ENCODE data around the gene PRR16. TPM values are rescaled to one million over a fixed set of nuclear protein-coding genes. Genes with fewer than 3 reads are reported as not detected.

The PRR16 gene
- polyA plus RNA-seq, 2 of the 4 experiments (the other 2 are of a cell fraction): 0.05 TPM; not detected in 1

DNA sequence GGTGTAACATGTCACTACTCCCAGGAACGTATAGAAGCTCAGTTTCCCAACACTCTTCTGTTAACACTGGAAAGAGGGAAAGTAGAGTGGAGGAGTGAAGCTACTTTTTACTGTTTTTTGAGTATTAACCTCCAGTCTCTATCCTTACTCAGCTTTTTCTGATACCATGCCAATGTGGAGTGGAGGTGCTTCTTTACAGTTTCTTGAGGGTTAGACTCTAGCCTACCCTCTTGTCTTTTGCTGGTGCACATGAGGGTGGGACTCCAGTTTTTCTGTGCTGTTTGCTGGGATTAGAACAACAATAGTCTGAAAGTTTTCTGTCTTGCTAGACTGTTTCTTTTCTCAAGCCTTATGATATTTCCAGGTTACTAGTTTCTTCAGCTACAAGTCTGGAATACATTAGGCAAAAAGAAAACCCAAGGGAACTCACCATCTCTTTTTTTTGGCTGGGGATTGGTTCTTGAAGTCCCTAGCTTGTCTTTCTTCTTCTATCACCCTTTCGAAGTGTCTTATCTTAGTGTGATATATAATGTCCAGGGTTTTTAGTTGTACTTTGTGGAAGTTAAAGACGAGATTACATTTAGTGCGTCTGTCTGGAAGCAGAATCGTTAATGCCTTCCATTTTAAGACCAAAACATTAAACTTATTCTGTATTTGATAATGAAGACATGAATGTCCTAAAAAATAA is 35.9 kb downstream of the PRR16 start:
- ATAC-seq: no peak
- Histone ChIP-seq H3K4me1 (no peaks in the 10 kb centered on the region), H3K4me3 (no peak overlapping the region), H3K4me2 (no peak overlapping the region), H3K27ac (no peak overlapping the region), H3K9me3 (no peaks in the 10 kb centered on the region)
- no peak for DNase-seq (ENCODE audit: low read depth in 1 of 2, low spot score in 1 of 2)
- ChIA-PET POLR2A (no interaction called here), CTCF (interaction anchor here (0.7 kb wide), 1 partner anchor 1492 kb away, joined by 3 read pairs; no protein-coding TSS in a partner anchor)
- TF ChIP-seq, protein P1, sequence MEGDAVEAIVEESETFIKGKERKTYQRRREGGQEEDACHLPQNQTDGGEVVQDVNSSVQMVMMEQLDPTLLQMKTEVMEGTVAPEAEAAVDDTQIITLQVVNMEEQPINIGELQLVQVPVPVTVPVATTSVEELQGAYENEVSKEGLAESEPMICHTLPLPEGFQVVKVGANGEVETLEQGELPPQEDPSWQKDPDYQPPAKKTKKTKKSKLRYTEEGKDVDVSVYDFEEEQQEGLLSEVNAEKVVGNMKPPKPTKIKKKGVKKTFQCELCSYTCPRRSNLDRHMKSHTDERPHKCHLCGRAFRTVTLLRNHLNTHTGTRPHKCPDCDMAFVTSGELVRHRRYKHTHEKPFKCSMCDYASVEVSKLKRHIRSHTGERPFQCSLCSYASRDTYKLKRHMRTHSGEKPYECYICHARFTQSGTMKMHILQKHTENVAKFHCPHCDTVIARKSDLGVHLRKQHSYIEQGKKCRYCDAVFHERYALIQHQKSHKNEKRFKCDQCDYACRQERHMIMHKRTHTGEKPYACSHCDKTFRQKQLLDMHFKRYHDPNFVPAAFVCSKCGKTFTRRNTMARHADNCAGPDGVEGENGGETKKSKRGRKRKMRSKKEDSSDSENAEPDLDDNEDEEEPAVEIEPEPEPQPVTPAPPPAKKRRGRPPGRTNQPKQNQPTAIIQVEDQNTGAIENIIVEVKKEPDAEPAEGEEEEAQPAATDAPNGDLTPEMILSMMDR (IDR thresholded peaks at IDR 0.05): no peak
- TF ChIP-seq TP53 (CRISPR knock-in tag; IDR thresholded peaks at IDR 0.05) (no peak), NFE2L2 (conservative IDR thresholded peaks at IDR 0.05; ENCODE audit: low read length) (no peak), RAD21 (conservative IDR thresholded peaks at IDR 0.05 in 1 of 2, IDR thresholded peaks at IDR 0.05 in 1 of 2) (no peak), JUNB (IDR thresholded peaks at IDR 0.05) (no peak), EP300 (IDR thresholded peaks at IDR 0.05) (no peak), CBX2 (IDR thresholded peaks at IDR 0.05; ENCODE audit: borderline replicate concordance, low read depth) (no peak), HOXB5 (CRISPR knock-in tag; IDR thresholded peaks at IDR 0.05) (no peak), MAZ (IDR thresholded peaks at IDR 0.05; ENCODE audit: borderline replicate concordance, low read depth, low read length) (no peak), RNF2 (IDR thresholded peaks at IDR 0.05; ENCODE audit: borderline replicate concordance, low read depth) (no peak), HDAC2 (IDR thresholded peaks at IDR 0.05) (no peak)
- TF ChIP-seq, protein P2, sequence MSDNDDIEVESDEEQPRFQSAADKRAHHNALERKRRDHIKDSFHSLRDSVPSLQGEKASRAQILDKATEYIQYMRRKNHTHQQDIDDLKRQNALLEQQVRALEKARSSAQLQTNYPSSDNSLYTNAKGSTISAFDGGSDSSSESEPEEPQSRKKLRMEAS (IDR thresholded peaks at IDR 0.05): no peak
- TF ChIP-seq, protein P3, sequence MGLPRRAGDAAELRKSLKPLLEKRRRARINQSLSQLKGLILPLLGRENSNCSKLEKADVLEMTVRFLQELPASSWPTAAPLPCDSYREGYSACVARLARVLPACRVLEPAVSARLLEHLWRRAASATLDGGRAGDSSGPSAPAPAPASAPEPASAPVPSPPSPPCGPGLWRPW (IDR thresholded peaks at IDR 0.05): no peak
- TF ChIP-seq, protein P4, sequence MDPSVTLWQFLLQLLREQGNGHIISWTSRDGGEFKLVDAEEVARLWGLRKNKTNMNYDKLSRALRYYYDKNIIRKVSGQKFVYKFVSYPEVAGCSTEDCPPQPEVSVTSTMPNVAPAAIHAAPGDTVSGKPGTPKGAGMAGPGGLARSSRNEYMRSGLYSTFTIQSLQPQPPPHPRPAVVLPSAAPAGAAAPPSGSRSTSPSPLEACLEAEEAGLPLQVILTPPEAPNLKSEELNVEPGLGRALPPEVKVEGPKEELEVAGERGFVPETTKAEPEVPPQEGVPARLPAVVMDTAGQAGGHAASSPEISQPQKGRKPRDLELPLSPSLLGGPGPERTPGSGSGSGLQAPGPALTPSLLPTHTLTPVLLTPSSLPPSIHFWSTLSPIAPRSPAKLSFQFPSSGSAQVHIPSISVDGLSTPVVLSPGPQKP (IDR thresholded peaks at IDR 0.05; ENCODE audit: low read depth, low read length): no peak
- TF ChIP-seq, protein P5, sequence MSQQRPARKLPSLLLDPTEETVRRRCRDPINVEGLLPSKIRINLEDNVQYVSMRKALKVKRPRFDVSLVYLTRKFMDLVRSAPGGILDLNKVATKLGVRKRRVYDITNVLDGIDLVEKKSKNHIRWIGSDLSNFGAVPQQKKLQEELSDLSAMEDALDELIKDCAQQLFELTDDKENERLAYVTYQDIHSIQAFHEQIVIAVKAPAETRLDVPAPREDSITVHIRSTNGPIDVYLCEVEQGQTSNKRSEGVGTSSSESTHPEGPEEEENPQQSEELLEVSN (IDR thresholded peaks at IDR 0.05; ENCODE audit: borderline replicate concordance, low read depth): no peak
- no peak for FAIRE-seq
- WGBS (ENCODE audit: missing lambda C conversion rate): 8% methylated on average over 5 of the region's 5 CpGs

DNA sequence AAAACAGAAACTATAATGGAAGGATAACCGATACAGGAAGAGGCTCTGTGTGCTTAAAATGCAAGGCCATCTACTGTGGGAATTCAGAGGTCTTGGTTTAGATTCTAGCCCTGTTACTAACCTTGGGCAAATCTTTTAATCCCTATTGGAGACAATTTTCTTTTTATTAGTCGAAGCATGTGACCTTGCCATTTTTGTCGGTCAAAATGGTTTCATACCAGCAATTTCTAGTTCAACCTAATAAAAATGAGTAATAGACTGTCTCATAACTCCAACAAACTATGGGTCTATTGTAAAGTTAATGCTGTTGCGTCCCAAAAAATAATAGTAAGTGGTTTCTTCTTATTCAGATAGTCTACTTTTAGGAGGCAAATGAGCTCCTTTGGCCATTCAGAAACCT is 38.4 kb downstream of the PRR16 start:
- ATAC-seq: no peak
- POLR2A ChIA-PET: no interaction called here
- Histone ChIP-seq H3K4me2 (no peak overlapping the region), H3K27ac (no peak overlapping the region), H3K4me1 (no peaks in the 10 kb centered on the region), H3K9me3 (no peaks in the 10 kb centered on the region), H3K4me3 (no peak overlapping the region)
- WGBS (ENCODE audit: missing lambda C conversion rate): 35% methylated on average over 4 of the region's 4 CpGs
- DNase-seq (ENCODE audit: low read depth in 1 of 2, low spot score in 1 of 2): no peak
- no peak for FAIRE-seq
- CTCF ChIA-PET: no interaction called here
- TF ChIP-seq, protein P6, sequence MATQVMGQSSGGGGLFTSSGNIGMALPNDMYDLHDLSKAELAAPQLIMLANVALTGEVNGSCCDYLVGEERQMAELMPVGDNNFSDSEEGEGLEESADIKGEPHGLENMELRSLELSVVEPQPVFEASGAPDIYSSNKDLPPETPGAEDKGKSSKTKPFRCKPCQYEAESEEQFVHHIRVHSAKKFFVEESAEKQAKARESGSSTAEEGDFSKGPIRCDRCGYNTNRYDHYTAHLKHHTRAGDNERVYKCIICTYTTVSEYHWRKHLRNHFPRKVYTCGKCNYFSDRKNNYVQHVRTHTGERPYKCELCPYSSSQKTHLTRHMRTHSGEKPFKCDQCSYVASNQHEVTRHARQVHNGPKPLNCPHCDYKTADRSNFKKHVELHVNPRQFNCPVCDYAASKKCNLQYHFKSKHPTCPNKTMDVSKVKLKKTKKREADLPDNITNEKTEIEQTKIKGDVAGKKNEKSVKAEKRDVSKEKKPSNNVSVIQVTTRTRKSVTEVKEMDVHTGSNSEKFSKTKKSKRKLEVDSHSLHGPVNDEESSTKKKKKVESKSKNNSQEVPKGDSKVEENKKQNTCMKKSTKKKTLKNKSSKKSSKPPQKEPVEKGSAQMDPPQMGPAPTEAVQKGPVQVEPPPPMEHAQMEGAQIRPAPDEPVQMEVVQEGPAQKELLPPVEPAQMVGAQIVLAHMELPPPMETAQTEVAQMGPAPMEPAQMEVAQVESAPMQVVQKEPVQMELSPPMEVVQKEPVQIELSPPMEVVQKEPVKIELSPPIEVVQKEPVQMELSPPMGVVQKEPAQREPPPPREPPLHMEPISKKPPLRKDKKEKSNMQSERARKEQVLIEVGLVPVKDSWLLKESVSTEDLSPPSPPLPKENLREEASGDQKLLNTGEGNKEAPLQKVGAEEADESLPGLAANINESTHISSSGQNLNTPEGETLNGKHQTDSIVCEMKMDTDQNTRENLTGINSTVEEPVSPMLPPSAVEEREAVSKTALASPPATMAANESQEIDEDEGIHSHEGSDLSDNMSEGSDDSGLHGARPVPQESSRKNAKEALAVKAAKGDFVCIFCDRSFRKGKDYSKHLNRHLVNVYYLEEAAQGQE (IDR thresholded peaks at IDR 0.05): no peak
- TF ChIP-seq KDM1A (IDR thresholded peaks at IDR 0.05; ENCODE audit: low read depth): no peak
- TF ChIP-seq PHF8 (IDR thresholded peaks at IDR 0.05; ENCODE audit: borderline replicate concordance, low read depth): no peak
- TF ChIP-seq, protein P7, sequence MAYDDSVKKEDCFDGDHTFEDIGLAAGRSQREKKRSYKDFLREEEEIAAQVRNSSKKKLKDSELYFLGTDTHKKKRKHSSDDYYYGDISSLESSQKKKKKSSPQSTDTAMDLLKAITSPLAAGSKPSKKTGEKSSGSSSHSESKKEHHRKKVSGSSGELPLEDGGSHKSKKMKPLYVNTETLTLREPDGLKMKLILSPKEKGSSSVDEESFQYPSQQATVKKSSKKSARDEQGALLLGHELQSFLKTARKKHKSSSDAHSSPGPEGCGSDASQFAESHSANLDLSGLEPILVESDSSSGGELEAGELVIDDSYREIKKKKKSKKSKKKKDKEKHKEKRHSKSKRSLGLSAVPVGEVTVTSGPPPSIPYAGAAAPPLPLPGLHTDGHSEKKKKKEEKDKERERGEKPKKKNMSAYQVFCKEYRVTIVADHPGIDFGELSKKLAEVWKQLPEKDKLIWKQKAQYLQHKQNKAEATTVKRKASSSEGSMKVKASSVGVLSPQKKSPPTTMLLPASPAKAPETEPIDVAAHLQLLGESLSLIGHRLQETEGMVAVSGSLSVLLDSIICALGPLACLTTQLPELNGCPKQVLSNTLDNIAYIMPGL (CRISPR knock-in tag; IDR thresholded peaks at IDR 0.05; ENCODE audit: borderline replicate concordance): no peak
- no peak for TF ChIP-seq MYC (IDR thresholded peaks at IDR 0.05; ENCODE audit: borderline replicate concordance, low read length)
- TF ChIP-seq TP53 (CRISPR knock-in tag; IDR thresholded peaks at IDR 0.05): no peak
- TF ChIP-seq JUN (IDR thresholded peaks at IDR 0.05): no peak
- no peak for TF ChIP-seq FOSL2 (IDR thresholded peaks at IDR 0.05)
- no peak for TF ChIP-seq FOSL2 (CRISPR knock-in tag; IDR thresholded peaks at IDR 0.05)
- TF ChIP-seq SMC3 (IDR thresholded peaks at IDR 0.05): no peak
- no peak for TF ChIP-seq GATA3 (IDR thresholded peaks at IDR 0.05; ENCODE audit: borderline replicate concordance)
- no peak for TF ChIP-seq CHD2 (IDR thresholded peaks at IDR 0.05; ENCODE audit: low read length, partially characterized antibody)
- TF ChIP-seq RARB (CRISPR knock-in tag; IDR thresholded peaks at IDR 0.05): no peak
